ENCODE data around the gene MEGF11. TPM values are rescaled to one million over a fixed set of nuclear protein-coding genes. Genes with fewer than 3 reads are reported as not detected.

MEGF11 gene
- total RNA-seq, 4 donors from 2014 or later = 2.4 to 8.5 (median 4.3) TPM

- 90% methylated on average over 4 of the region's 4 CpGs for WGBS
- H3K36me3 ChIP-seq = no peaks in the 10 kb centered on the region
- H3K27me3 ChIP-seq = peaks cover 24% of the 10 kb centered on the region
- H3K4me1 ChIP-seq = no peaks in the 10 kb centered on the region
- no peak overlapping the region for H3K4me3 ChIP-seq
- DNase-seq (ENCODE audit: low spot score in 2 of 2) = no peak
- no peak overlapping the region for H3K27ac ChIP-seq
- H3K9me3 ChIP-seq = no peaks in the 10 kb centered on the region
- TF ChIP-seq EP300 (IDR thresholded peaks at IDR 0.05) = no peak
- TF ChIP-seq CTCF (IDR thresholded peaks at IDR 0.05) = no peak
- no peak for TF ChIP-seq POLR2A (IDR thresholded peaks at IDR 0.05)
- TF ChIP-seq POLR2AphosphoS5 (IDR thresholded peaks at IDR 0.05) = no peak
Observed at GRCh38 chr15:66188464-66188863, 65.1 kb downstream of the MEGF11 start.

- H3K4me3 ChIP-seq = no peak overlapping the region
- peaks cover 24% of the 10 kb centered on the region for H3K27me3 ChIP-seq
- H3K36me3 ChIP-seq = no peaks in the 10 kb centered on the region
- H3K27ac ChIP-seq = no peak overlapping the region
- H3K4me1 ChIP-seq = no peaks in the 10 kb centered on the region
- DNase-seq (ENCODE audit: low spot score in 2 of 2) = no peak
- H3K9me3 ChIP-seq = no peaks in the 10 kb centered on the region
- TF ChIP-seq EP300 (IDR thresholded peaks at IDR 0.05) = no peak
- TF ChIP-seq POLR2A (IDR thresholded peaks at IDR 0.05) = no peak
- TF ChIP-seq POLR2AphosphoS5 (IDR thresholded peaks at IDR 0.05) = no peak
- TF ChIP-seq CTCF (IDR thresholded peaks at IDR 0.05) = no peak
- 70% methylated on average over 5 of the region's 6 CpGs for WGBS
Observed at GRCh38 chr15:66187271-66187670, 66.3 kb downstream of the MEGF11 start.

- no peaks in the 10 kb centered on the region for H3K9me3 ChIP-seq
- no peak for DNase-seq (ENCODE audit: low spot score in 2 of 2)
- WGBS = 68% methylated on average over 7 of the region's 7 CpGs
- H3K27ac ChIP-seq = no peak overlapping the region
- no peaks in the 10 kb centered on the region for H3K4me1 ChIP-seq
- peaks cover 24% of the 10 kb centered on the region for H3K27me3 ChIP-seq
- TF ChIP-seq EP300 (IDR thresholded peaks at IDR 0.05) (no peak), POLR2A (IDR thresholded peaks at IDR 0.05) (no peak), POLR2AphosphoS5 (IDR thresholded peaks at IDR 0.05) (no peak), CTCF (IDR thresholded peaks at IDR 0.05) (no peak)
- no peaks in the 10 kb centered on the region for H3K36me3 ChIP-seq
- H3K4me3 ChIP-seq = no peak overlapping the region
Observed at GRCh38 chr15:66186049-66186825, 67.3 kb downstream of the MEGF11 start.

GRCh38 chr15:66184936-66185790 lies 68.4 kb downstream of the MEGF11 start:
- TF ChIP-seq POLR2AphosphoS5 (IDR thresholded peaks at IDR 0.05) = no peak
- TF ChIP-seq POLR2A (IDR thresholded peaks at IDR 0.05) = no peak
- TF ChIP-seq EP300 (IDR thresholded peaks at IDR 0.05) = no peak
- no peak for TF ChIP-seq CTCF (IDR thresholded peaks at IDR 0.05)
- Histone ChIP-seq H3K4me1 (no peaks in the 10 kb centered on the region), H3K9me3 (no peaks in the 10 kb centered on the region), H3K27me3 (peaks cover 24% of the 10 kb centered on the region), H3K27ac (no peak overlapping the region), H3K36me3 (no peaks in the 10 kb centered on the region), H3K4me3 (no peak overlapping the region)
- WGBS = 56% methylated on average over 8 of the region's 8 CpGs
- DNase-seq (ENCODE audit: low spot score in 2 of 2) = no peak

GRCh38 chr15:66184492-66184891 lies 69.1 kb downstream of the MEGF11 start:
- Histone ChIP-seq H3K9me3 (no peaks in the 10 kb centered on the region), H3K36me3 (no peaks in the 10 kb centered on the region), H3K4me1 (no peaks in the 10 kb centered on the region), H3K4me3 (no peak overlapping the region), H3K27ac (no peak overlapping the region), H3K27me3 (peaks cover 24% of the 10 kb centered on the region)
- no peak for DNase-seq (ENCODE audit: low spot score in 2 of 2)
- TF ChIP-seq CTCF (IDR thresholded peaks at IDR 0.05) (no peak), POLR2AphosphoS5 (IDR thresholded peaks at IDR 0.05) (no peak), EP300 (IDR thresholded peaks at IDR 0.05) (no peak), POLR2A (IDR thresholded peaks at IDR 0.05) (no peak)
- 68% methylated on average over 6 of the region's 6 CpGs for WGBS
